Activated naive CD4-positive, alpha-beta T cell treated with anti-CD3 and anti-CD28 coated beads, Interleukin-2, amount 50 U/mL, for 16 hours (primary cell): ENCODE results near the gene AANAT.
"Not testable (repeated sequence)": the region's sequence is repeated elsewhere in the genome, so short reads cannot be mapped to it uniquely, and the experiment has no call there.

ENCODE experiments used
- DNase-seq: peaks from one replicate; pipeline ENCODE4 v3.0.0-alpha.2; 2020

AANAT gene

GRCh38 chr17:76510831-76511244 lies 43.4 kb downstream of the AANAT start:
- no peak for DNase-seq

GRCh38 chr17:76511668-76512365 lies 44.4 kb downstream of the AANAT start:
- no peak for DNase-seq

GRCh38 chr17:76512366-76513305 lies 45.2 kb downstream of the AANAT start:
- DNase-seq: no peak

GRCh38 chr17:76513306-76513692 lies 45.9 kb downstream of the AANAT start:
- no peak for DNase-seq

DNA sequence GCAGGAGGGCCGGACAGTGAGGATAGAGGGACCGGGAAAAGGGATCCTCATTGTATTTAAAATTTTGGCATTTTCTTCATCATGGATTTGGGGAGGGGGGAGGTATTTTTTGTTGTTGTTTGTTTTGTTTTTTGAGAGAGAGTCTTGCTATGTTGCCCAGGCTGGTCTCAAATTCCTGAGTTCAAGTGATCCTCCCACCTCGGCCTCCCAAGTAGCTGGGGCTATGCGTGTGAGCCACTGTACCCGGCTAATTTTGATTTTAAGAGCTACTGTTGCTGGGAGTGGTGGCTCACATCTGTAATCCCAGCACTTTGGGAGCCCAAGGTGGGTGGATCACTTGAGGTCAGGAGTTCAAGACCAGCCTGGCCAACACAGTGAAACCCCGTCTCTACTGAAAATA lies 47.0 kb downstream of the AANAT start:
- not testable (repeated sequence) for DNase-seq

GRCh38 chr17:76515274-76515949 lies 48.0 kb downstream of the AANAT start:
- peak; percentile 70 for DNase-seq

- no peak for DNase-seq
Measured at GRCh38 chr17:76517638-76518038, 50.2 kb downstream of the AANAT start.

DNA sequence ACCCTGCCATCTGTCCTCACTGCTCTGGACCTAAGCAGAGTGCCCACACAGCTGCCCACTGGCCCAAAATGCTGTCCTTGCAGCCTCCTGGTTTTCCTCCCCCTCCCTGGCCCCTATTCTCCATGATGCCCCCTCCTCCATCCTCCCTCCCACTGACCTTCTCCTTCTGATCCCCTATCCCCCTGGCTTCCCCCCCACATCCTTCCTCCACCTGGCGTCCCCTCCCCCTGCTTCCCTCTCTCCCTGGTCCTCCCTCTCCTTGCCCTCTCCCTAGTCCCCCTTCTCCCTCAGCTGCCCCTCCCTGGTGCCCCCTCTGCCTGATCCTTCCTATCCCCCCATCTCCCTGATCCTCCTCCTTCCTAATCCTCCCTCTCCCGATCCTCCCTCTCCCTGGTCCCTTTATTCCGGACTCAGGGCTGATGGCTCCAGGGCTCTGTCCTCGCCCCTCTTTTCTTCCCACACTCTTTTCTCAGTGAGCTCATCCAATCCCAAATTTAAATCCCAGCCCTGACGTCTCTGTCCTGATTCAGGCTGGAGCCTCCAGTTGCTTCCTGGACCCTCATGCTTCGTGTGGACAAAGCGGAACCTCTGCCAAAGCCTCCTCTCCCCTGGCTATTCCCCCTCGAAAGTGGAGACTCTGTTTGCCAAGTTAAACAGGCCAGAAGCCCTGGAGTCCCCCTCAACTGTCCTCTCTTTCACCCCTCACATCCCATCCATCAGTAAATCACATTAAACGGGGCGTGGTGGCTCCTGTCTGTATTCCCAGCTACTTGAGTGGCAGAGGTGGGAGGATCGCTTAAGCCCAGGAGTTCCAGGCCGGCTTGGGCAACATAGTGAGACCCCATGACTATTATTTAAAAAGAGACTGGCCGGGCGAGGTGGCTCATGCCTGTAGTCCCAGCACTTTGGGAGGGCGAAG lies 51.9 kb downstream of the AANAT start:
- DNase-seq: no peak
